Ovary (tissue), 9 donors: ENCODE measurements around the gene BATF. TPM values are rescaled to one million over a fixed set of nuclear protein-coding genes. Genes with fewer than 3 reads are reported as not detected.

Experiments used
- DNase-seq, 5 donors: peaks; one replicate each; pipeline ENCODE4 v3.0.0-alpha.2; 2019 to 2020
- H3K27ac ChIP-seq, 2 donors: fragments of 200-600 bp; one replicate each; pipeline versions ENCODE4 v1.5.1 to v1.8.0; 2019 to 2022
- H3K27me3 ChIP-seq: fragments of 200-600 bp; one replicate; pipeline ENCODE4 v1.8.0; 2022
- H3K36me3 ChIP-seq: fragments of 200-600 bp; sonication (generic); one replicate; pipeline ENCODE4 v1.5.1; 2019
- H3K4me1 ChIP-seq: one replicate; pipeline ENCODE4 v1.8.1; 2013; ENCODE audit warnings: mild to moderate bottlenecking, moderate library complexity; ENCODE audit not compliant: insufficient read depth
- H3K4me3 ChIP-seq: fragments of 200-600 bp; sonication (generic); one replicate; pipeline ENCODE4 v1.5.1; 2017
- H3K9me3 ChIP-seq, 2 donors: fragments of 200-600 bp in 1 of 2; sonication (generic) in 1 of 2; one replicate each; pipeline versions ENCODE4 v1.5.1 to v1.8.1; 2013 to 2019; ENCODE audit warnings: mild to moderate bottlenecking in 1 of 2, moderate library complexity in 1 of 2
- EP300 ChIP-seq: sonication (generic); formaldehyde crosslinking; IDR thresholded peaks from one replicate; pipeline ENCODE4 v1.6.1; 2017; ENCODE audit warnings: antibody characterized with exemption
- POLR2A ChIP-seq: fragments of 450-650 bp; IDR thresholded peaks from one replicate; pipeline ENCODE4 v1.6.1; 2017; ENCODE audit warnings: antibody characterized with exemption, mild to moderate bottlenecking, moderate library complexity
- WGBS, 3 donors: extraction: QIAGEN DNeasy Blood & Tissue Kit in 1 of 3; methylation state at CpG; one replicate each; pipeline versions ENCODE4 v1.1.5 to v1.1.7; 2013 to 2017; 5-methylcytosine and 5-hydroxymethylcytosine counted together
- intact Hi-C, 4 donors: fragments of 100-400 bp; cut with DNase I; formaldehyde crosslinking; loops; one replicate each; pipeline versions ENCODE4 v1.11.0 to v1.15.1; 2022 to 2023
- polyA plus RNA-seq, 2 donors: library from polyadenylated mRNA; stranded (reverse); fragments of 200-250 nt in 1 of 2; fragments of 350-450 nt in 1 of 2; fragmentation: Illumina TruSeq in 1 of 2; extraction: RNeasy Lipid Tissue Mini Kit (QIAGEN cat#74804) in 1 of 2; gene quantifications; one replicate each; pipeline ENCODE4 v1.2.3, GENCODE V29; 2013 to 2014
- total RNA-seq, 7 donors: library from RNA; depleted of rRNA in 2 of 7; stranded (reverse); fragments of >200 nt in 2 of 7; fragmentation: NEBNext Ultra II Directional in 3 of 7; extraction: Animal tissue kit (Norgen Biotek cat#: 25700) in 3 of 7; gene quantifications; one replicate each; pipeline versions ENCODE4 v1.1.0 to v1.2.4, GENCODE V29; 2016 to 2023
- TF ChIP-seq, protein P1 (sequence below), 3 donors: fragments of 450-650 bp in 2 of 3; fragments of 200-600 bp in 1 of 3; IDR thresholded peaks; one replicate each; pipeline versions ENCODE4 v1.5.1 to v1.8.0; 2016 to 2022; ENCODE audit warnings: antibody characterized with exemption in 3 of 3, mild to moderate bottlenecking in 1 of 3
- donor health status: DM: no; HTN: no; CAD: no; lungs with moderate emphysema.
- donor health status: DM: no; HTN: no; CAD: no.
- donor health status: Bipolar disorder and iron deficiency.
- donor health status: DM: yes; HTN: yes; CAD: no.
- donor health status: DM: no; HTN: no; CAD: no.
- donor health status: DM: yes; HTN: yes; CAD: no.

The BATF gene
- total and polyA plus RNA-seq, 9 donors = 0.45 to 1.7 (median 0.69) TPM

DNA sequence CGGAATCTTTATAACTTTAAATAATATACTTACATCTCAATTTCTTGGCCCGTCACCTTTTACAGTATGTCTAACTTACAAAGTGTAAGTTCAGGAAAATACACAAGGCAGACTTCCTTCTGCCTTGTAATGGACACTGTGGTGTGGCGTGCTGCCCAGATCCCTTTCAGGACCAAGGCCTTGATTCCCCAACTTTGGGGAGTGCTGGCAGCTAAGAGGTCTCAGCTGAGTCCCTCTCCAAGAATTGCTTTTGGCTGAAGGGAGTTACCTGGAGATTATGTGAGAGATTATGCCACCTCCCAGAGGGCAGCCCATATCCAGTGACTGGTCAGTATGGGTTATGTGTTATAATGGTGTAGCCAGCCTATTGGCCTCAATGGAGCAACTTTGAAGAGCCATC lies 21.2 kb upstream of the BATF start:
- H3K36me3 ChIP-seq = no peaks in the 10 kb centered on the region
- intact Hi-C loops = no loop called here
- H3K9me3 ChIP-seq = no peaks in the 10 kb centered on the region
- no peaks in the 10 kb centered on the region for H3K27me3 ChIP-seq
- no peak overlapping the region for H3K4me3 ChIP-seq
- no peaks in the 10 kb centered on the region for H3K4me1 ChIP-seq
- H3K27ac ChIP-seq = no peak overlapping the region
- no peak for TF ChIP-seq EP300
- TF ChIP-seq POLR2A = no peak
- TF ChIP-seq, protein P1, sequence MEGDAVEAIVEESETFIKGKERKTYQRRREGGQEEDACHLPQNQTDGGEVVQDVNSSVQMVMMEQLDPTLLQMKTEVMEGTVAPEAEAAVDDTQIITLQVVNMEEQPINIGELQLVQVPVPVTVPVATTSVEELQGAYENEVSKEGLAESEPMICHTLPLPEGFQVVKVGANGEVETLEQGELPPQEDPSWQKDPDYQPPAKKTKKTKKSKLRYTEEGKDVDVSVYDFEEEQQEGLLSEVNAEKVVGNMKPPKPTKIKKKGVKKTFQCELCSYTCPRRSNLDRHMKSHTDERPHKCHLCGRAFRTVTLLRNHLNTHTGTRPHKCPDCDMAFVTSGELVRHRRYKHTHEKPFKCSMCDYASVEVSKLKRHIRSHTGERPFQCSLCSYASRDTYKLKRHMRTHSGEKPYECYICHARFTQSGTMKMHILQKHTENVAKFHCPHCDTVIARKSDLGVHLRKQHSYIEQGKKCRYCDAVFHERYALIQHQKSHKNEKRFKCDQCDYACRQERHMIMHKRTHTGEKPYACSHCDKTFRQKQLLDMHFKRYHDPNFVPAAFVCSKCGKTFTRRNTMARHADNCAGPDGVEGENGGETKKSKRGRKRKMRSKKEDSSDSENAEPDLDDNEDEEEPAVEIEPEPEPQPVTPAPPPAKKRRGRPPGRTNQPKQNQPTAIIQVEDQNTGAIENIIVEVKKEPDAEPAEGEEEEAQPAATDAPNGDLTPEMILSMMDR (IDR thresholded peaks at IDR 0.05) = no peak
- 75 to 82% (median 77%) methylated on average over 3 of the region's 3 CpGs for WGBS, 3 donors
- DNase-seq = no peak

DNA sequence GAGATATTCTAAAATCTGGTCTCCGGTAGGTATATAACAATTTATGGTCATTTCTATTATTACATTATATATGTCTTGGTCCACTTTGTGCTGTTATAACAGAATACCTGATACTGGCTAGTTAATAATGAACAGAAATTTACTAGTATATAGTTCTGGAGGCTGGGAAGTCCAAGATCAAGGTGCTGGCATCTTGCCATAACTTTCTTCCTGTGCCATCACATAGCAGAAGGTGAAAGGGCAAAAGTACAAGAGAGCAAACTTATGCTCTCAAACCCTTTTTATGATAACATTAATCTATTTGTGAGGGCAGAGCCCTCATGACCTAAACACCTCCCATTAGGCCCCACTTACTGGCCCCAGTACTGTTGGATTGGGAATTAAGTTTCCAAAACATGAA lies 17.9 kb upstream of the BATF start:
- Histone ChIP-seq H3K4me1 (no peaks in the 10 kb centered on the region), H3K4me3 (no peak overlapping the region), H3K9me3 (no peaks in the 10 kb centered on the region), H3K27ac (no peak overlapping the region), H3K36me3 (no peaks in the 10 kb centered on the region), H3K27me3 (no peaks in the 10 kb centered on the region)
- TF ChIP-seq, protein P1 (IDR thresholded peaks at IDR 0.05) = no peak
- TF ChIP-seq EP300 (no peak), POLR2A (no peak)
- DNase-seq = no peak
- 97 to 100% (median 98%) methylated on average over 1 of the region's 1 CpG for WGBS, 3 donors
- intact Hi-C loops = no loop called here

DNA sequence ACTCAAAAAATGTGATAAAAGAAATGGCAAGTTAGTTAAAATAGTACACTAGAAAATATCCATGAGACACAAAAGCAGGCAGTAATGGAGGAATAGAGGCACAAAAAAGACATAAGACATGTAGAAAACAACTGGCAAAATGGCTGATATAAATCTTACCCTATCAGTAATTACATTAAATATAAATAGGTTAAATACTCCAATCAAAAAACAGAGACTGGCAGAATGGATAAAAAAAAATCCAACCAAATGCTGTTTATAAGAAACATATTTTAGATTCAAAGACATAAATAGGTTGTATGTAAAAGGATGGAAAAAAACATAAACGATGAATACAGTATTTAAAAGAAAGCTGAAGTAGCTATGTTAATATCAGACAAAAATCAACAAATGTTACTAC lies 15.3 kb upstream of the BATF start:
- H3K27ac ChIP-seq = no peak overlapping the region
- no peaks in the 10 kb centered on the region for H3K36me3 ChIP-seq
- no peak for DNase-seq
- TF ChIP-seq, protein P1 (IDR thresholded peaks at IDR 0.05) = no peak
- no peak for TF ChIP-seq POLR2A
- no peak for TF ChIP-seq EP300
- no peaks in the 10 kb centered on the region for H3K4me1 ChIP-seq
- WGBS, 3 donors = 89 to 97% (median 95%) methylated on average over 1 of the region's 1 CpG
- H3K4me3 ChIP-seq = no peak overlapping the region
- H3K27me3 ChIP-seq = no peaks in the 10 kb centered on the region
- no peaks in the 10 kb centered on the region for H3K9me3 ChIP-seq
- intact Hi-C loops = no loop called here

DNA sequence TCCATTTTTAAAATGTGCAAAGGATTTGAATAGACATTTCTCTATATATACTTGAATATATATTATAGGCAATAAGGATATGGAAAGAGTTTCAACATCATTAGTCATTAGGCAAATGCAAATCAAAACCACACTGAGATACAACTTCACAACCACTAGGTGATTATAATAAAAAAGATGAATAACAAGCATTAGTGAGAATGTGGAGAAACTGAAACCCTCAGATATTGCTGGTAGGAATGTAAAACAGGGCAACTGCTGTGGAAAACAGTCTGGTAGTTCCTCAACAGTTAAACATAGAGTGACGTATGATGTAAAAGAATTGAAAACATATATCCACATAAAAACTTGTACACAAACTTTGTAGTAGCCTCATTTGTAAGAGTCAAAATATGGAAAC lies 11.7 kb upstream of the BATF start:
- TF ChIP-seq EP300 = no peak
- TF ChIP-seq, protein P1 (IDR thresholded peaks at IDR 0.05) = no peak
- no peak for TF ChIP-seq POLR2A
- intact Hi-C loops = no loop called here
- Histone ChIP-seq H3K27me3 (no peaks in the 10 kb centered on the region), H3K4me3 (no peak overlapping the region), H3K27ac (no peak overlapping the region), H3K4me1 (no peaks in the 10 kb centered on the region), H3K36me3 (no peaks in the 10 kb centered on the region), H3K9me3 (no peaks in the 10 kb centered on the region)
- 85 to 92% (median 90%) methylated on average over 1 of the region's 1 CpG for WGBS, 3 donors
- DNase-seq = no peak

DNA sequence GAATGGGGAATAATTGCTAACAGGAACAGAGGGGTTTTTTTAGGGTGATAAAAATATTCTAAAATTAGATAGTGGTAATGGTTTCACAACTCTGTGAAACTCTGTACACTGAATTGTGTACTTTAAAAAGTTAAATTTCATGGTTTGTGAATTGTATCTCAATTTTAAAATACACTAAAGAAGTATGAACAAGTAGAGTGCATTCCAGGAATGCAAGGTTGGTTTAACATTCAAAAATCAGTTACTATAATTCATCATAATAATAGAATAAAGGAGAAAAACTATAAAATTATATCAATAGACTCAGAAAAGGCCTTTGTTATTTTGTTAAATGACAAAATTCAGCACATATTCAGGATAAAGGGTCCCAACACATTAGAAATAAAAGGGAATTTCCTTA lies 11.1 kb upstream of the BATF start:
- Histone ChIP-seq H3K36me3 (no peaks in the 10 kb centered on the region), H3K27me3 (no peaks in the 10 kb centered on the region), H3K27ac (no peak overlapping the region), H3K4me3 (no peak overlapping the region), H3K4me1 (no peaks in the 10 kb centered on the region), H3K9me3 (no peaks in the 10 kb centered on the region)
- intact Hi-C loops = no loop called here
- no peak for DNase-seq
- no peak for TF ChIP-seq POLR2A
